MM.1S (cell line): ENCODE data around the gene GIT1.

Source experiments
- DNase-seq: peaks from one replicate; pipeline ENCODE4 v3.0.0-alpha.2; 2015
- H2AFZ ChIP-seq: fragments of 300-600 bp; sonication (generic); 2 replicates; pipeline ENCODE4 v1.6.0; 2016; ENCODE audit warnings: antibody characterized with exemption, low read length
- H3F3A ChIP-seq: fragments of 300-600 bp; sonication (generic); 2 replicates; pipeline ENCODE4 v1.6.1; 2016; ENCODE audit warnings: mild to moderate bottlenecking, antibody characterized with exemption, low read length, moderate library complexity, mixed read lengths; ENCODE audit not compliant: insufficient read depth
- H3K27ac ChIP-seq: fragments of 300-600 bp; sonication (generic); 2 replicates; pipeline ENCODE4 v1.5.1; 2016; ENCODE audit warnings: mild to moderate bottlenecking, low read length
- H3K27me3 ChIP-seq: fragments of 300-600 bp; sonication (generic); replicated peaks from 2 replicates; pipeline ENCODE4 v1.6.0; 2016; ENCODE audit warnings: low read length; ENCODE audit not compliant: insufficient read depth
- H3K36me3 ChIP-seq: fragments of 300-600 bp; sonication (generic); replicated peaks from 2 replicates; pipeline ENCODE4 v1.6.1; 2016; ENCODE audit warnings: mild to moderate bottlenecking, low read length, mixed read lengths; ENCODE audit not compliant: insufficient read depth
- H3K4me1 ChIP-seq: fragments of 300-600 bp; sonication (generic); 2 replicates; pipeline ENCODE4 v1.6.1; 2016; ENCODE audit warnings: low read length, mixed read lengths
- H3K4me2 ChIP-seq: fragments of 300-600 bp; sonication (generic); 2 replicates; pipeline ENCODE4 v1.6.0; 2016; ENCODE audit warnings: low read depth, low read length
- H3K4me3 ChIP-seq: fragments of 300-600 bp; sonication (generic); 2 replicates; pipeline ENCODE4 v1.5.1; 2016; ENCODE audit warnings: low read length, mixed read lengths
- H3K79me2 ChIP-seq: fragments of 300-600 bp; sonication (generic); 2 replicates; pipeline ENCODE4 v1.6.1; 2016; ENCODE audit warnings: mixed run types, low read length, mixed read lengths
- H3K9ac ChIP-seq: fragments of 300-600 bp; sonication (generic); 2 replicates; pipeline ENCODE4 v1.6.1; 2016; ENCODE audit warnings: low read length, mixed read lengths
- H3K9me2 ChIP-seq: fragments of 300-600 bp; sonication (generic); replicated peaks from 2 replicates; pipeline ENCODE4 v1.6.1; 2016; ENCODE audit warnings: mild to moderate bottlenecking, low read length, mixed read lengths; ENCODE audit not compliant: insufficient read depth
- H3K9me3 ChIP-seq: fragments of 300-600 bp; sonication (generic); replicated peaks from 2 replicates; pipeline ENCODE4 v1.6.1; 2016; ENCODE audit warnings: mild to moderate bottlenecking, low read length, mixed read lengths; ENCODE audit not compliant: insufficient read depth
- H4K20me1 ChIP-seq: fragments of 300-600 bp; sonication (generic); 2 replicates; pipeline ENCODE4 v1.6.1; 2016; ENCODE audit warnings: mild to moderate bottlenecking, low read length, moderate library complexity, mixed read lengths; ENCODE audit not compliant: insufficient read depth
- CTCF ChIP-seq: fragments of 300-600 bp; sonication (generic); IDR thresholded peaks from 2 replicates; pipeline ENCODE4 v1.5.1; 2016; ENCODE audit warnings: antibody characterized with exemption, low read length, mixed read lengths
- EZH2 ChIP-seq: fragments of 300-600 bp; sonication (generic); optimal IDR thresholded peaks from 2 replicates; pipeline ENCODE3; 2017; ENCODE audit warnings: low read depth, mild to moderate bottlenecking, antibody characterized with exemption, low read length, mixed read lengths
- EZH2phosphoT487 ChIP-seq: fragments of 300-600 bp; sonication (generic); IDR thresholded peaks from 2 replicates; pipeline ENCODE4 v1.6.1; 2018; ENCODE audit warnings: antibody characterized with exemption, low read length

The GIT1 gene

GRCh38 chr17:29571883-29572681 is 17.4 kb downstream of the GIT1 start:
- Histone ChIP-seq H3K36me3 (no peaks in the 10 kb centered on the region), H3K4me3 (no peak overlapping the region)

DNA sequence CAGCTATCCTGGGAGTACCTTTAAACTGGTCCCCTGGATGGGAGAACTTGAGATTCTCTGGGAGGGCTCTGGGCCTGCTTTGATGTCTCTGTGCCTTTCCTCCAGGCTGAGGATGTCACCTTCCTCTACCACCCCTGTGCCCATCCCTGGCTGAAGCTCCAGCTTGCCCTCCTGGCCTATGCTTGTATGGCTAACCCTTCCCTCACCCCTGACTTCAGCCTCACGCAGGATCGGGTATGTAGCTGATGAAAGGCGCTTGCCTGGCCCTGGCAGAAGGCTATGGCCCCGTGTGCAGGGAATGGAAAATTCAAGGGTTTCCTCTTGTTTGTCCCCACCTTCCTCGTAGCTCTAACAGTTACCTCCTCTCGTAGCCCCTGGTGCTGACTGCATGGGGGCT is 18.0 kb downstream of the GIT1 start:
- H3K36me3 ChIP-seq, result no peaks in the 10 kb centered on the region
- H3K27me3 ChIP-seq, result no peaks in the 10 kb centered on the region
- H3F3A ChIP-seq, result peaks cover 22% of the 10 kb centered on the region
- TF ChIP-seq EZH2phosphoT487 (no peak), EZH2 (no peak)
- no peaks in the 10 kb centered on the region for H3K9me2 ChIP-seq
- H3K4me1 ChIP-seq, result no peaks in the 10 kb centered on the region
- H3K27ac ChIP-seq, result no peak overlapping the region
- DNase-seq, result no peak
- H3K9ac ChIP-seq, result no peak overlapping the region
- no peak overlapping the region for H3K4me2 ChIP-seq
- no peak overlapping the region for H3K4me3 ChIP-seq
- no peaks in the 10 kb centered on the region for H4K20me1 ChIP-seq
- H2AFZ ChIP-seq, result no peak overlapping the region
- H3K79me2 ChIP-seq, result no peaks in the 10 kb centered on the region
- no peaks in the 10 kb centered on the region for H3K9me3 ChIP-seq

More at GRCh38 chr17:29571883-29572681, 17.4 kb downstream of the GIT1 start:
- Histone ChIP-seq H3F3A (peaks cover 18% of the 10 kb centered on the region), H3K9me2 (no peaks in the 10 kb centered on the region), H3K79me2 (no peaks in the 10 kb centered on the region), H2AFZ (no peak overlapping the region), H3K9ac (no peak overlapping the region; the same call in 1 of the 2 replicates), H3K27me3 (no peaks in the 10 kb centered on the region), H3K4me2 (peak overlapping the region; percentile 85; the same call in 1 of the 2 replicates), H3K27ac (no peak overlapping the region), H3K9me3 (no peaks in the 10 kb centered on the region), H4K20me1 (no peaks in the 10 kb centered on the region), H3K4me1 (no peaks in the 10 kb centered on the region)
- no peak for DNase-seq
- no peak for TF ChIP-seq EZH2phosphoT487
- TF ChIP-seq EZH2, result no peak
- TF ChIP-seq CTCF, result no peak

DNA sequence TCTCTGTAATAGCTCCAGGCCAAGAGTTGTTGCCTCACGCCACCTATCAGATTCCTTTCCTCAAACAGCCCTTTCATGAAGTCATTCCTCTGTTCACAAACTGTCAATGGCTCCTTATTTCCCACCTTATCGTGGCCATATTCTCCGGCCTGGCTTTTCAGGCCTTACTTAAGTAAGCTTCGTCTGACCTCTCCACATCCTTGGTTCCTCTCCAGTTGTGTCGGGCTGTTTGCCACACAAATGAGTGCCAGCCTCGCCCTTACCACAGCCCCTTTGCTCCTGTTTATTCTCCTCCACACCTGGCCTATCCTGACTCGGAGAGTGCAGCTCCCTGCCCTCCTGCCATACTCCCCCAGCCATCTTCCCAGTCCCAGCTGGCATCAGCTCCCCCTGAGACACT is 18.9 kb downstream of the GIT1 start:
- no peaks in the 10 kb centered on the region for H3K9me2 ChIP-seq
- no peaks in the 10 kb centered on the region for H4K20me1 ChIP-seq
- no peak overlapping the region for H3K9ac ChIP-seq
- no peak overlapping the region for H2AFZ ChIP-seq
- H3K27me3 ChIP-seq, result no peaks in the 10 kb centered on the region
- H3K36me3 ChIP-seq, result no peaks in the 10 kb centered on the region
- TF ChIP-seq CTCF (no peak), EZH2phosphoT487 (no peak), EZH2 (no peak)
- no peaks in the 10 kb centered on the region for H3K79me2 ChIP-seq
- H3K4me2 ChIP-seq, result no peak overlapping the region
- peaks cover 31% of the 10 kb centered on the region for H3F3A ChIP-seq
- no peaks in the 10 kb centered on the region for H3K9me3 ChIP-seq
- DNase-seq, result no peak
- no peak overlapping the region for H3K4me3 ChIP-seq
- H3K27ac ChIP-seq, result no peak overlapping the region
- no peaks in the 10 kb centered on the region for H3K4me1 ChIP-seq
